Smooth muscle cell (in vitro differentiated cells): ENCODE data around the gene THRB. TPM values are rescaled to one million over a fixed set of nuclear protein-coding genes. Genes with fewer than 3 reads are reported as not detected.

Experiments used
- DNase-seq: peaks from one replicate; lab custom pipeline; 2025; ENCODE audit not compliant: unreplicated experiment; lab: John Stamatoyannopoulos, UW
- H2AFZ ChIP-seq: fragments of 200-600 bp; sonication (generic); 2 replicates; pipeline ENCODE4 v1.6.0; 2016; ENCODE audit warnings: antibody characterized with exemption, low read depth, mild to moderate bottlenecking
- H3F3A ChIP-seq: fragments of 200-600 bp; sonication (generic); 2 replicates; pipeline ENCODE4 v1.6.0; 2017; ENCODE audit warnings: antibody characterized with exemption, low read depth
- H3K27ac ChIP-seq: fragments of 200-600 bp; sonication (generic); 2 replicates; pipeline ENCODE4 v1.5.1; 2016; ENCODE audit warnings: low read depth, mild to moderate bottlenecking
- H3K27me3 ChIP-seq: fragments of 200-600 bp; sonication (generic); 2 replicates; pipeline ENCODE4 v1.6.1; 2016; ENCODE audit warnings: low read depth, mild to moderate bottlenecking
- H3K36me3 ChIP-seq: fragments of 200-600 bp; sonication (generic); 2 replicates; pipeline ENCODE4 v1.5.1; 2016; ENCODE audit warnings: low read depth
- H3K4me1 ChIP-seq: fragments of 200-600 bp; sonication (generic); 2 replicates; pipeline ENCODE4 v1.5.1; 2016; ENCODE audit warnings: low read depth
- H3K4me2 ChIP-seq: fragments of 200-600 bp; sonication (generic); 2 replicates; pipeline ENCODE4 v1.6.0; 2016; ENCODE audit warnings: mild to moderate bottlenecking
- H3K4me3 ChIP-seq: fragments of 200-600 bp; sonication (generic); 2 replicates; pipeline ENCODE4 v1.5.1; 2016; ENCODE audit warnings: mild to moderate bottlenecking
- H3K79me2 ChIP-seq: fragments of 200-600 bp; sonication (generic); 2 replicates; pipeline ENCODE4 v1.6.0; 2016; ENCODE audit warnings: low read depth, mild to moderate bottlenecking
- H3K9ac ChIP-seq: fragments of 200-600 bp; sonication (generic); 2 replicates; pipeline ENCODE4 v1.6.0; 2016; ENCODE audit warnings: low read depth
- H3K9me3 ChIP-seq: fragments of 200-600 bp; sonication (generic); replicated peaks from 2 replicates; pipeline ENCODE4 v1.5.1; 2016; ENCODE audit warnings: low read depth
- H4K20me1 ChIP-seq: fragments of 200-600 bp; sonication (generic); 2 replicates; pipeline ENCODE4 v1.6.0; 2016; ENCODE audit warnings: low read depth
- WGBS: methylation state at CpG from one replicate; pipeline ENCODE4 v1.1.7; 2016; ENCODE audit warnings: low lambda C conversion rate; 5-methylcytosine and 5-hydroxymethylcytosine counted together
- polyA plus RNA-seq: library from polyadenylated mRNA; unstranded; fragments of >200 nt; fragmentation: Nextera tagmentation; extraction: Ambion mirVana; gene quantifications from 2 replicates; pipeline ENCODE4 v1.2.1, GENCODE V29; 2016
- total RNA-seq: library from RNA; depleted of rRNA; stranded (reverse); fragments of >200 nt; gene quantifications from 2 replicates; pipeline ENCODE4 v1.2.3, GENCODE V29; 2014
- TF ChIP-seq, protein P1 (sequence below): fragments of 200-600 bp; sonication (generic); IDR thresholded peaks from 2 replicates; pipeline ENCODE4 v1.5.1; 2017; ENCODE audit warnings: borderline replicate concordance, mild to moderate bottlenecking, antibody characterized with exemption; ENCODE audit not compliant: insufficient read depth, poor library complexity, severe bottlenecking

Gene THRB
- total and polyA plus RNA-seq, 2 experiments from 2014 or later = 5.6 to 43.8 TPM

DNA sequence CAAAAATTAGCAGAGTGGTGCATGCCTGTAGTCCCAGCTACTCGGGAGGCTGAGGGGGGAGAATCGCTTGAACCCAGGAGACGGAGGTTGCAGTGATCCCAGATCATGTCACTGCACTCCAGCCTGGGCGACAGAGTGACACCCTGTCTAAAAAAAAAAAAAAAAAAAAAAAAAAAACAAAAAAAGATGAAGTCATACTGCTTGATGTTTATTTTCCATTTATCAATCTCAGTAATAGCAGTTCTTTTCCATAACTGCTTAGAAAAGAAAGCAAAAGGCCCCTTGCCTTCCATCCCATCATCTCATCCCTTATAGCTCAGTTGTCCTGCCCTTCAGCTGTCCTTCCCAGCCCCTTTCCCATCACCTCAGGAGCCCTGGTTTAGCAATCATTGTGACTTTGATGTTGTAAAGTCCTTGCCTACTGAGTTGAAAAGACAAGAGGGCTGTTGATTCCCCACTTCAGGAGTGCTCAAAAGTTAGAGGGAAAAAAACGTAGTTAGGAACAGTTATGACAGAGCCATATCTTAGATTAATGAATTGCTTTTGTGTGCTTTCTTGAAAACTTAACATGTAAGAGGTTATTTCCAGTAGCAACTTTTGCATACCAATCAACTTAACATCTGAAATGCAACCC lies 18.0 kb upstream of the THRB start:
- 94% methylated on average over 5 of the region's 5 CpGs for WGBS
- TF ChIP-seq, protein P1, sequence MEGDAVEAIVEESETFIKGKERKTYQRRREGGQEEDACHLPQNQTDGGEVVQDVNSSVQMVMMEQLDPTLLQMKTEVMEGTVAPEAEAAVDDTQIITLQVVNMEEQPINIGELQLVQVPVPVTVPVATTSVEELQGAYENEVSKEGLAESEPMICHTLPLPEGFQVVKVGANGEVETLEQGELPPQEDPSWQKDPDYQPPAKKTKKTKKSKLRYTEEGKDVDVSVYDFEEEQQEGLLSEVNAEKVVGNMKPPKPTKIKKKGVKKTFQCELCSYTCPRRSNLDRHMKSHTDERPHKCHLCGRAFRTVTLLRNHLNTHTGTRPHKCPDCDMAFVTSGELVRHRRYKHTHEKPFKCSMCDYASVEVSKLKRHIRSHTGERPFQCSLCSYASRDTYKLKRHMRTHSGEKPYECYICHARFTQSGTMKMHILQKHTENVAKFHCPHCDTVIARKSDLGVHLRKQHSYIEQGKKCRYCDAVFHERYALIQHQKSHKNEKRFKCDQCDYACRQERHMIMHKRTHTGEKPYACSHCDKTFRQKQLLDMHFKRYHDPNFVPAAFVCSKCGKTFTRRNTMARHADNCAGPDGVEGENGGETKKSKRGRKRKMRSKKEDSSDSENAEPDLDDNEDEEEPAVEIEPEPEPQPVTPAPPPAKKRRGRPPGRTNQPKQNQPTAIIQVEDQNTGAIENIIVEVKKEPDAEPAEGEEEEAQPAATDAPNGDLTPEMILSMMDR = no peak
- Histone ChIP-seq H3F3A (no peaks in the 10 kb centered on the region), H3K36me3 (no peaks in the 10 kb centered on the region), H3K9ac (no peak overlapping the region), H3K79me2 (no peaks in the 10 kb centered on the region), H3K4me2 (no peak overlapping the region), H3K4me1 (no peaks in the 10 kb centered on the region), H2AFZ (no peak overlapping the region), H3K27ac (no peak overlapping the region), H3K9me3 (no peaks in the 10 kb centered on the region), H3K27me3 (peaks cover 17% of the 10 kb centered on the region), H4K20me1 (no peaks in the 10 kb centered on the region), H3K4me3 (no peak overlapping the region)
- DNase-seq = no peak

DNA sequence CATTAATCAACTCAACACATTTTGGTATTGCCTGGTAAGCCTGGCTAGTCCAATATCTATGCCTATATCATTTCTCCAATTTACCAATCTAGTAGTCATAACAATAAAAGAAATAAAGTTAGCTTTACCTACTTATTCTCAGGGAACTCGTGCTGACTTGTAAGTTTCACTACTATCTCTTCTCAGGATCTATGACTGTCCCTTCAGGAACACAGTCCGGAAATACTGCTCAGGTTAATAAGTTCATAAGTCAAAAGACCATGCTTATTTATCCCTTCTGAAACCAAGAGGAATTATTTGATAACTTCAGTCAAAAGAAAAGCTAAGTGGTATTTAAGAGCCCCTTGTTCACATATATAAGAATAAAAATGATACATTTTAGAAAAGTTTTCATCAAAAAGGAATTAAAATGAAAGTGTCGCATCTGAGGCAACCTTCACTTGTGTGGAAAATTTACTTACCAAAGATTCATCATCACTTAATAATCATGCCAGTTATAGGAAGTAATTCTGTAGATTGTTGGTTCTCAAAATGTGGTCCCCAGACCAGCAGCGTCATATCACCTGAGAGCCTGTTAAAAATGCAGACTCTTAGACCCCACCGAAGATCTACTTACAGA lies 15.5 kb upstream of the THRB start:
- 82% methylated on average over 5 of the region's 5 CpGs for WGBS
- Histone ChIP-seq H3K4me3 (no peak overlapping the region), H3K79me2 (no peaks in the 10 kb centered on the region), H3F3A (peaks cover 5% of the 10 kb centered on the region), H3K36me3 (no peaks in the 10 kb centered on the region), H3K4me2 (no peak overlapping the region), H3K9ac (no peak overlapping the region), H3K9me3 (no peaks in the 10 kb centered on the region), H3K27me3 (peaks cover 7% of the 10 kb centered on the region), H4K20me1 (no peaks in the 10 kb centered on the region), H3K27ac (peak overlapping the region; percentile 12), H2AFZ (no peak overlapping the region), H3K4me1 (no peaks in the 10 kb centered on the region)
- no peak for DNase-seq
- TF ChIP-seq, protein P1 = no peak

DNA sequence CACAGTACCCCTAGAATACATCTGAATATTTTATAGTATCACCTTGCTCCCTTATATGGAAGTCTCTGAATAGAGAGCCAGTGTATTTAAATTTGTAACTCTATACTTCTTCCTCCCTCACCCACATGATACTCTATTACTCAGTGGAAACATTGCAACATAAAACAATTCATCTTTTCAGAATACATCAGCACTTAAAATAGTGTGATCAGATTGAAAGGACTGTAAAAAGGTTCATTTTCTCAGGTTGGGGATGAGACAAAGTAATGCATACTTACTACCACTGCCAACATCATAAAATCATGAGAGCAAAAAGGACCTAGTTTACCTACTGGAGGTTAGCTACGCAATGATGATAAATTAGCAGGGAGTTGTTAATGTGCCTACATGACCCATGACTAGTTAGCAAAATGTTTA lies 13.8 kb upstream of the THRB start:
- Histone ChIP-seq H3K79me2 (no peaks in the 10 kb centered on the region), H3F3A (peaks cover 5% of the 10 kb centered on the region), H3K4me2 (no peak overlapping the region), H3K27me3 (no peaks in the 10 kb centered on the region), H3K4me1 (no peaks in the 10 kb centered on the region), H2AFZ (no peak overlapping the region), H3K27ac (no peak overlapping the region), H3K36me3 (no peaks in the 10 kb centered on the region), H3K9ac (no peak overlapping the region), H4K20me1 (no peaks in the 10 kb centered on the region), H3K9me3 (no peaks in the 10 kb centered on the region), H3K4me3 (no peak overlapping the region)
- 100% methylated on average over 1 of the region's 1 CpG for WGBS
- no peak for DNase-seq
- TF ChIP-seq, protein P1 = no peak
